Measurements from ENCODE around the gene ZNF423.

Gene ZNF423

DNA sequence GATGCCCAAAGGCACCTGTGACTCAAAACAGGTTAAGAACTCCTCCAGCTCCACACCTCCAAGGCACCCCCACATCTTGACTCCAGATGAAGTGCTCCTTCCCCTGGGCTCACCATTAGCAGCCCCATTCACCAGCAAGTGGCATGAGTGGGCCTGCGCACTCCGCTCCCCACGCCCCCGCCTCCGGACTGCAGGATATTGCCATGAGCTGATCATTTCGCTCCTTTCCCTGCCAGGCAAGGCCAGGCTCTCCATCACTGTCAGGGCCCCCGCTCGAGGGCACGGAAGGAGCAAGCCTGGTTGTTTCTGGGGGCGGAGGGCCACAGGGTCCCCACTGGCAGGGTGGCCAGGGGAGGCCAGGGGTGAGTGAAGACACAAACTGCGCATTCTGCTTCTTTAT lies 69.9 kb downstream of the ZNF423 start:
- Mint-ChIP-seq H3K4me3 (no peak overlapping the region), H3K4me1 (no peaks in the 10 kb centered on the region), H3K9me3 (peaks cover 1% of the 10 kb centered on the region), H3K27me3 (peaks cover 1% of the 10 kb centered on the region), H3K27ac (no peak overlapping the region), H3K36me3 (no peaks in the 10 kb centered on the region)
- no peak for ATAC-seq (ENCODE audit: low read depth)
- DNase-seq (ENCODE audit: low spot score in 2 of 2): no peak

GRCh38 chr16:49782405-49782804 lies 73.5 kb downstream of the ZNF423 start:
- Mint-ChIP-seq H3K4me1 (no peaks in the 10 kb centered on the region), H3K27ac (no peak overlapping the region), H3K9me3 (peaks cover 1% of the 10 kb centered on the region), H3K4me3 (no peak overlapping the region), H3K27me3 (peaks cover 1% of the 10 kb centered on the region), H3K36me3 (no peaks in the 10 kb centered on the region)
- DNase-seq (ENCODE audit: low spot score in 2 of 2) (no peak), ATAC-seq (ENCODE audit: low read depth) (no peak)

GRCh38 chr16:49781401-49781800 lies 74.5 kb downstream of the ZNF423 start:
- Mint-ChIP-seq H3K27ac (no peak overlapping the region), H3K4me3 (no peak overlapping the region), H3K36me3 (no peaks in the 10 kb centered on the region), H3K9me3 (peaks cover 1% of the 10 kb centered on the region), H3K27me3 (peaks cover 2% of the 10 kb centered on the region), H3K4me1 (no peaks in the 10 kb centered on the region)
- ATAC-seq (ENCODE audit: low read depth) (no peak), DNase-seq (ENCODE audit: low spot score in 2 of 2) (no peak)

DNA sequence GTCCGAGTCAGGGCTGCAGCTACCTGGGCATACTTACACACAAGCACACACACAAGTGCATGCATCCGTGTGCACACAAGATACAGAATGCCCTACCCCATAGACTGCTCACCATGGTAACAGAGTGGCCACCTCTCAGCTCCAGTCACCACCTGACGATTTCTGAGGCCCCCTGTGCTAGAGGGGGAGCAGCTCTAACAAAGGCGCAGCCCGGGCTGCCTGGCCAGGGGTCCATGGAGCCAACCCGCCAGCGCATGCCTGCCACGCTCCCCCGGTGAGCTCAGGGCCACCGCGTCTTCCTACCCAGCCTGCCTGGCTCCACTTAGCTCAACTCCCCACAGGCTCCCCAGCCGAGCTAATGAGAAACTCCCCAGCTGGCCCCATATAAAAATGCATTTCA lies 75.5 kb downstream of the ZNF423 start:
- H3K4me3 Mint-ChIP-seq: no peak overlapping the region
- H3K4me1 Mint-ChIP-seq: no peaks in the 10 kb centered on the region
- no peaks in the 10 kb centered on the region for H3K36me3 Mint-ChIP-seq
- ATAC-seq (ENCODE audit: low read depth) (no peak), DNase-seq (ENCODE audit: low spot score in 2 of 2) (no peak)
- H3K27ac Mint-ChIP-seq: no peak overlapping the region
- peaks cover 3% of the 10 kb centered on the region for H3K27me3 Mint-ChIP-seq
- H3K9me3 Mint-ChIP-seq: peaks cover 1% of the 10 kb centered on the region

GRCh38 chr16:49779979-49780378 lies 75.9 kb downstream of the ZNF423 start:
- ATAC-seq (ENCODE audit: low read depth) (no peak), DNase-seq (ENCODE audit: low spot score in 2 of 2) (no peak)
- Mint-ChIP-seq H3K27me3 (peaks cover 3% of the 10 kb centered on the region), H3K4me1 (no peaks in the 10 kb centered on the region), H3K4me3 (no peak overlapping the region), H3K27ac (no peak overlapping the region), H3K36me3 (no peaks in the 10 kb centered on the region), H3K9me3 (peaks cover 1% of the 10 kb centered on the region)

GRCh38 chr16:49778202-49778930 lies 77.5 kb downstream of the ZNF423 start:
- Mint-ChIP-seq H3K4me3 (no peak overlapping the region), H3K27ac (no peak overlapping the region), H3K27me3 (peaks cover 3% of the 10 kb centered on the region), H3K36me3 (no peaks in the 10 kb centered on the region), H3K9me3 (peaks cover 1% of the 10 kb centered on the region), H3K4me1 (no peaks in the 10 kb centered on the region)
- DNase-seq (ENCODE audit: low spot score in 2 of 2) (no peak), ATAC-seq (ENCODE audit: low read depth) (no peak)

GRCh38 chr16:49776734-49777133 lies 79.2 kb downstream of the ZNF423 start:
- Mint-ChIP-seq H3K9me3 (no peaks in the 10 kb centered on the region), H3K4me3 (no peak overlapping the region), H3K27ac (no peak overlapping the region), H3K27me3 (peaks cover 5% of the 10 kb centered on the region), H3K36me3 (no peaks in the 10 kb centered on the region), H3K4me1 (no peaks in the 10 kb centered on the region)
- DNase-seq (ENCODE audit: low spot score in 2 of 2): no peak
- no peak for ATAC-seq (ENCODE audit: low read depth)

DNA sequence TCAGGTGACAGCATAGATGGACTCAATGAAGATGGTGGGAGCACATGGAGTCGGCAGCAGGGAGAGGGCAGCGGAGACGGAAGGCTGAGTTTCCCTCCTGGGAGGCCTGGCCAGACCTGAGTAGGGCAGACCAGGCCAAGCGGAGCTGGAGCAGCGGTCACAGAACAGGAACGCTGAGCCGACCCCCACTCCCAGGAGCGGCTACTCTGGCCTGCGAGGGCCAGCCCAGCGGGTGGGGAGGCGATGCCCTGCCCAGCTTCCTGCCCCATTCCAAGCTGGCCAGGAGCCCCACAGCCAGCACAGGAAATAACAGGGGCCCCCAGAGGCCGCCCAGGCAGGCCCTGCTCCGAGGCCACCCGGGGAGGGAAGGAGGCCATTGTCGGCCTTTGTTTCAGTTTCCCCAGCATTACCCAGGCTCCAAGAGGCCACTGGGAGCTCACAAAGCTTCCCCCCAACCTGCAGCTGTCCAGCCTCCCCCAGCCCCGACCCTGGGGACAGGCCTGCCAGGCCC lies 79.8 kb downstream of the ZNF423 start:
- H3K36me3 Mint-ChIP-seq: no peaks in the 10 kb centered on the region
- no peaks in the 10 kb centered on the region for H3K4me1 Mint-ChIP-seq
- no peak for DNase-seq (ENCODE audit: low spot score in 2 of 2)
- H3K9me3 Mint-ChIP-seq: no peaks in the 10 kb centered on the region
- no peak overlapping the region for H3K27ac Mint-ChIP-seq
- no peak for ATAC-seq (ENCODE audit: low read depth)
- no peak overlapping the region for H3K4me3 Mint-ChIP-seq
- H3K27me3 Mint-ChIP-seq: peaks cover 5% of the 10 kb centered on the region

DNA sequence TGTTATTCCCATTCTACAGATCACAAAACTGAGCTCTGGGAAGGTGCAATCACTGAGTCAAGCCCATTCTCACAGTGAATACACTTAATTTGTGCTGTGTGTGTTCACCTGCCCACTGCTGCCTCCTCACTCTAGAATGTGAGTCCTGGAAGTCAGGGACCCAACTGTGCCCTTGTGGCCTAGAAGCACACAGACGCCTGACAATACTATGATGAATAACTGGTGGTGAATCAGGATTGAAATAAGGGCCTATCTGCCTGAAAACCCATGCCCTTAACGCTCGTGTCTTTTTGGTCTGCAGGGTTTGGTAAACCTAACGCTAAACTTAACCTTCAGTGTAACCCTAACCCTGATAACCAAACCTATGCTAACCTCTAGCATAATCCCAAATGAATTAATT lies 80.3 kb downstream of the ZNF423 start:
- ATAC-seq (ENCODE audit: low read depth) (no peak), DNase-seq (ENCODE audit: low spot score in 2 of 2) (no peak)
- Mint-ChIP-seq H3K27ac (no peak overlapping the region), H3K36me3 (no peaks in the 10 kb centered on the region), H3K4me1 (no peaks in the 10 kb centered on the region), H3K4me3 (no peak overlapping the region), H3K9me3 (no peaks in the 10 kb centered on the region), H3K27me3 (peaks cover 5% of the 10 kb centered on the region)

DNA sequence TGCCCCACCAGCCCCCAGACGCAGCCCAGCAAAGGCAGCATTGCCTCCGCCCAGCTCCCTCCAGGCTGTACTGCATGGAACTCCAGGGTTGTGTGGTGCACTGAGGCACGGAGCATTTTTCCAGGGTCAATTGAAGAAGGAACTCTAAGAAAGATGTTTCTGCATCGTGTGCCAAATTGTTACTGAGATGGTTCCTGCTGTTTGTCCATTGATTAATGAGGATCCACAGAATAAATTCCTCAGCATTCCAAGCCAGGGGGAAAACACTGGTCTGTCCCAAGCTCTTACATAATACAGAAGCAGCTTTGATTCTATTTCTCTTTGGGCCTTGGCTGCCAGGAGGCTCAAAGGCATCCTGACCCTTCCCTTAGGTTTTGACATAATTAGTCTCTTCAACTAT lies 80.9 kb downstream of the ZNF423 start:
- no peak for ATAC-seq (ENCODE audit: low read depth)
- H3K27ac Mint-ChIP-seq: no peak overlapping the region
- H3K27me3 Mint-ChIP-seq: peaks cover 8% of the 10 kb centered on the region
- DNase-seq (ENCODE audit: low spot score in 2 of 2): no peak
- no peaks in the 10 kb centered on the region for H3K9me3 Mint-ChIP-seq
- no peaks in the 10 kb centered on the region for H3K4me1 Mint-ChIP-seq
- no peaks in the 10 kb centered on the region for H3K36me3 Mint-ChIP-seq
- H3K4me3 Mint-ChIP-seq: no peak overlapping the region

- ATAC-seq (ENCODE audit: low read depth): no peak
- Mint-ChIP-seq H3K27ac (no peak overlapping the region), H3K9me3 (no peaks in the 10 kb centered on the region), H3K27me3 (peaks cover 9% of the 10 kb centered on the region), H3K4me1 (no peaks in the 10 kb centered on the region), H3K4me3 (no peak overlapping the region), H3K36me3 (no peaks in the 10 kb centered on the region)
- no peak for DNase-seq (ENCODE audit: low spot score in 2 of 2)
Measured at GRCh38 chr16:49773534-49774475, 82.1 kb downstream of the ZNF423 start.

DNA sequence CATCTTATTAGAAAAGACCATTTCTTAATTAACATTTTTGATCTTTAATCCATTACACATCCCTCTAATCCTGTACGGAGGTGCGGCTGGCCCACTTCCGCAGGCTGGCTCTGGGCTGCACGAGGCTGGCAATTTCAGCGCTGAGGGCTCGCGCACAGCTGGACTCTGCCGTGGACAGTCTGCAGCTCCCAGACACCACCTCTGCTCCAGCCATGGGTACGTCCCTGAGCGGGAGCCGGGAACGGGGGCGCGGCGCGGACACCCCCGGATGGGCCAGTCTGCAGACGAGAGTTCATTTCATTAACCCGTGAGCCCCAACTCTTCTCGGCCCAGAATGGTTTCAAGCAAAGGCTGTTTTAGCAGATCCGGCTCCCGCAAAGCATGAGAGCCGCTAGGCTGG lies 87.9 kb downstream of the ZNF423 start:
- no peak overlapping the region for H3K27ac Mint-ChIP-seq
- H3K4me3 Mint-ChIP-seq: no peak overlapping the region
- no peak for DNase-seq (ENCODE audit: low spot score in 2 of 2)
- no peak for ATAC-seq (ENCODE audit: low read depth)
- peaks cover 6% of the 10 kb centered on the region for H3K27me3 Mint-ChIP-seq
- H3K4me1 Mint-ChIP-seq: no peaks in the 10 kb centered on the region
- no peaks in the 10 kb centered on the region for H3K9me3 Mint-ChIP-seq
- no peaks in the 10 kb centered on the region for H3K36me3 Mint-ChIP-seq

DNA sequence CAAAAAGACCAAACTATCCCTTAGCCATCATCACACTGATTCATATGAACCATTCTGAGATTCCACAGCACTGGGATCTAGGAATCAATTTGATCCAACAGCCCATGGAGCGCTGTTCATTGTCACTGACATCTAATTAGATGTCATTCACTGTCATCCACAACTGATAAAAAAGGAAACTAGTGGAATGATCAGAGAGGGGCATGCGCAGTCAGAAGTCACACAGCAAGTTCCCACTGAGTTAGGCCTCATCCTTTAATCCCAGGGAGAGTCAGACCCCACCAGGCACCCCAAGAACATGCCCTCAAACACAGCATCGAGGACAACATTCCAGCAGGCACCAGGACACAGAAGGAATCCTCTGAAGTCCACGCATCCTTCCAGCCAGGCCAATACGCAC lies 88.5 kb downstream of the ZNF423 start:
- no peaks in the 10 kb centered on the region for H3K9me3 Mint-ChIP-seq
- DNase-seq (ENCODE audit: low spot score in 2 of 2) (no peak), ATAC-seq (ENCODE audit: low read depth) (no peak)
- no peaks in the 10 kb centered on the region for H3K4me1 Mint-ChIP-seq
- no peaks in the 10 kb centered on the region for H3K36me3 Mint-ChIP-seq
- no peak overlapping the region for H3K27ac Mint-ChIP-seq
- H3K27me3 Mint-ChIP-seq: peaks cover 6% of the 10 kb centered on the region
- no peak overlapping the region for H3K4me3 Mint-ChIP-seq

DNA sequence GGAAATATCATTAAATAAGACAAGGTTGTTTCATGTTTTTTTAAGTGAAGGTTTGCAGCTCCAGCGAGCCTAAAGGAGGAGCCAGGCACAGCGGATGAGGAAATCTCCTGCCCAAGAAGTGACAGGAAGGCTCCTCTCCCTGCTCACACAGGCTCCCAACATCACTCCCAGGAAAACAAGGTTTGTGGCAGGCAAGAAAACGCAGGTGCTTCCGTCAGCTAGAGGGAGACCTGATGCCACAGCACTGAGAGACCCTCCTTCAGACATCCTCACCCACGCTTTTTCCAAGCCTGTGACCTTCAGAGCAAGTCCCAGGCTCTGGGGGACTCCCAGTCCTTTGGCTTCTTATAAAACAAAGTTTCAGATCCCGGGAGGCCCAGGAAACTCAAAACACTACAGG lies 89.7 kb downstream of the ZNF423 start:
- no peaks in the 10 kb centered on the region for H3K36me3 Mint-ChIP-seq
- DNase-seq (ENCODE audit: low spot score in 2 of 2): no peak
- no peak overlapping the region for H3K27ac Mint-ChIP-seq
- peaks cover 4% of the 10 kb centered on the region for H3K27me3 Mint-ChIP-seq
- no peaks in the 10 kb centered on the region for H3K4me1 Mint-ChIP-seq
- H3K4me3 Mint-ChIP-seq: no peak overlapping the region
- H3K9me3 Mint-ChIP-seq: no peaks in the 10 kb centered on the region
- no peak for ATAC-seq (ENCODE audit: low read depth)

Measured in memory B cell (primary cell).